ENCODE results near the gene WDR48. TPM values are rescaled to one million over a fixed set of nuclear protein-coding genes. Genes with fewer than 3 reads are reported as not detected.
A peak's percentile ranks its signal among the peaks of the same experiment; 100 is the strongest.

The WDR48 gene
- total RNA-seq, 1 donor from 2014 or later = 48.9 TPM

- Mint-ChIP-seq H3K36me3 (ENCODE audit: low read depth) (peaks cover 44% of the 10 kb centered on the region), H3K4me3 (no peak overlapping the region), H3K4me1 (peaks cover 43% of the 10 kb centered on the region), H3K27me3 (no peaks in the 10 kb centered on the region), H3K27ac (peak overlapping the region; percentile 91), H3K9me3 (no peaks in the 10 kb centered on the region)
- intact Hi-C loops (cut with micrococcal nuclease) = no loop called here
- ChIA-PET POLR2A (interaction anchor here (2.3 kb wide), 1 partner anchor 18 kb away, joined by 9 read pairs; no protein-coding TSS in a partner anchor), CTCF (interaction anchor here (1.4 kb wide), 1 partner anchor 9 kb away, joined by 8 read pairs; no protein-coding TSS in a partner anchor)
- ATAC-seq (ENCODE audit: low read depth) (no peak), DNase-seq (no peak)
- TF ChIP-seq CTCF (IDR thresholded peaks at IDR 0.05) = no peak
These were observed 58.3 kb downstream of the WDR48 start for GRCh38 chr3:39110041-39110639.

- no peaks in the 10 kb centered on the region for H3K9me3 Mint-ChIP-seq
- H3K36me3 Mint-ChIP-seq (ENCODE audit: low read depth) = peaks cover 49% of the 10 kb centered on the region
- peaks cover 26% of the 10 kb centered on the region for H3K4me1 Mint-ChIP-seq
- H3K4me3 Mint-ChIP-seq = no peak overlapping the region
- ChIA-PET POLR2A (no interaction called here), CTCF (no interaction called here)
- H3K27me3 Mint-ChIP-seq = no peaks in the 10 kb centered on the region
- intact Hi-C loops (cut with micrococcal nuclease) = no loop called here
- ATAC-seq (ENCODE audit: low read depth) = no peak
- no peak for DNase-seq
- no peak overlapping the region for H3K27ac Mint-ChIP-seq
- TF ChIP-seq CTCF (IDR thresholded peaks at IDR 0.05) = no peak
These were observed 60.3 kb downstream of the WDR48 start for GRCh38 chr3:39112113-39112512.

GRCh38 chr3:39112535-39112934 is 60.7 kb downstream of the WDR48 start:
- Mint-ChIP-seq H3K4me3 (no peak overlapping the region), H3K36me3 (ENCODE audit: low read depth) (peaks cover 51% of the 10 kb centered on the region), H3K27ac (no peak overlapping the region), H3K4me1 (peaks cover 26% of the 10 kb centered on the region), H3K27me3 (no peaks in the 10 kb centered on the region), H3K9me3 (no peaks in the 10 kb centered on the region)
- ChIA-PET POLR2A (no interaction called here), CTCF (no interaction called here)
- no peak for TF ChIP-seq CTCF (IDR thresholded peaks at IDR 0.05)
- ATAC-seq (ENCODE audit: low read depth) (no peak), DNase-seq (no peak)
- intact Hi-C loops (cut with micrococcal nuclease) = no loop called here

- Mint-ChIP-seq H3K4me3 (no peak overlapping the region), H3K9me3 (no peaks in the 10 kb centered on the region), H3K27me3 (no peaks in the 10 kb centered on the region), H3K27ac (no peak overlapping the region), H3K4me1 (peaks cover 26% of the 10 kb centered on the region), H3K36me3 (ENCODE audit: low read depth) (peaks cover 51% of the 10 kb centered on the region)
- DNase-seq (no peak), ATAC-seq (ENCODE audit: low read depth) (no peak)
- TF ChIP-seq CTCF (IDR thresholded peaks at IDR 0.05) = no peak
- intact Hi-C loops (cut with micrococcal nuclease) = no loop called here
- POLR2A ChIA-PET = no interaction called here
- CTCF ChIA-PET = no interaction called here
These were observed 61.5 kb downstream of the WDR48 start for GRCh38 chr3:39113291-39113690.

- Mint-ChIP-seq H3K27ac (peak overlapping the region; percentile 30), H3K4me1 (peaks cover 17% of the 10 kb centered on the region), H3K4me3 (no peak overlapping the region), H3K9me3 (no peaks in the 10 kb centered on the region), H3K36me3 (ENCODE audit: low read depth) (peaks cover 56% of the 10 kb centered on the region), H3K27me3 (no peaks in the 10 kb centered on the region)
- no peak for DNase-seq
- TF ChIP-seq CTCF (IDR thresholded peaks at IDR 0.05) = no peak
- no peak for ATAC-seq (ENCODE audit: low read depth)
- CTCF ChIA-PET = no interaction called here
- intact Hi-C loops (cut with micrococcal nuclease) = no loop called here
- POLR2A ChIA-PET = interaction anchor here (0.7 kb wide), 1 partner anchor 35 kb away, joined by 5 read pairs; no protein-coding TSS in a partner anchor
These were observed 62.6 kb downstream of the WDR48 start for GRCh38 chr3:39114456-39114855.
